ENCODE data around the gene SLC35F1. TPM values are rescaled to one million over a fixed set of nuclear protein-coding genes. Genes with fewer than 3 reads are reported as not detected.
"Not testable (repeated sequence)": the region's sequence is repeated elsewhere in the genome, so short reads cannot be mapped to it uniquely, and the experiment has no call there.

The SLC35F1 gene
- 0.24 and 0.43 TPM in 2 replicates for total RNA-seq
- 0.04 and 0.11 TPM in 2 replicates for polyA plus RNA-seq

DNA sequence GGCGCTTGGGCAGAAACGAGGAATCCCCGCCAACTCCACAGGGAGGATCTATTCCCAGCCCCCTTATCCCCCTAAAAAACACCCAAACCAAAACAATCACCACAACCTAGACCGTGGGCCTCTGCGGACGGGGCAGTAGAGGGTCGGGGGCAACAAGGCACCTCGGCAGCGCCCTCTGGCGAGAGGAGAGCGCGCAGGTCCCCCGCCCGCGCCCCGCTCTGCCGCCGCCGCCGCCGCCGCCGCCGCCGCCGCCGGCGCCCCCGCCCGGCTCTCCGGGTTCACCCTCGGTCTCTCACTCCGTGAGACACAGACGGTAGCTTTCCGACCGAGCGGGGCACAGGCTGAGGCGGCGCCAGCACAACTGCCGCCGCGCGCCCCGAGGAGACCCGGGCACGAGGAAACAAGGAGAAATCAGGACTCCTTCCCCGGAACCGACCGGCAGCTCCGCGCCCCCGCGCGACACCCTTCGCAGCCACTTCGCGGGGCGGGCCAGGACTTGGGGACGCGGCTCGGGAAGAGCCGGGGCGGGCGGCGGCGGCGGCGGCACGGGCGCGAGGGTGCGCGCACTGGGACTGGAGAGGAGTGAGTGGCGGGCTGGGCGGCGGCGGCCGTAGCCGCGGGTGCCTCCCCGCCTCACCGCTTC is at the start of gene SLC35F1:
TSS of gene SLC35F1 (plus strand) at position 307 of the 643 bp plus-strand sequence.
- WGBS (ENCODE audit: low lambda C conversion rate, missing lambda C conversion rate), result under 1% methylated on average over 34 of the region's 82 CpGs

DNA sequence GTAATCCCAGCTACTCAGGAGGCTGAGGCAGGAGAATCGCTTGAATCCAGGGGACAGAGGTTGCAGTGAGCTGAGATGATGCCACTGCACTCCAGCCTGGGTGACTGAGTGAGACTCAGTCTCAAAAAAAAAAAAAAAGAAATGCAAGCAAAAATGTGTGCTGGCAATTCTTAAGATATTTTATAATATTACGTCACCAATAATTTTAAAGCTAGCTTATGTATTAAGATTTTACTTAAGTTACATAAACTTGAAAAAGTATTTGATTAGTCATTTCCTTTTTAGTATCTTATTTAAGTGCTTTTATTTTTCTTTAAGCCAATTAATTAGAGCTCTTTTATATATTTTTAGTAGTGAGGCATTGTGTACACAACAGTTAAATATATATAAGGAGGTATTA is 48.5 kb upstream of the SLC35F1 start:
- not testable (repeated sequence) for DNase-seq (ENCODE audit: low spot score); H3K36me3 ChIP-seq (replicated peaks; ENCODE audit: insufficient read depth, low read depth); H3K9me3 ChIP-seq (ENCODE audit: low read depth); H3K4me2 ChIP-seq; H3K79me2 ChIP-seq; H3K4me1 ChIP-seq (ENCODE audit: insufficient read depth); H3K9me2 ChIP-seq (replicated peaks; ENCODE audit: insufficient read depth); H3K27ac ChIP-seq; H2AFZ ChIP-seq; H3K27me3 ChIP-seq; H3K4me3 ChIP-seq; H4K20me1 ChIP-seq (ENCODE audit: insufficient read depth, poor library complexity, severe bottlenecking)
- 91% methylated on average over 2 of the region's 2 CpGs for WGBS (ENCODE audit: low lambda C conversion rate, missing lambda C conversion rate)

More for the DNA sequence above, at the start of gene SLC35F1:
- Histone ChIP-seq H3K27me3 (peaks cover 55% of the 10 kb centered on the region), H3K4me3 (peak within 1 kb of the TSS; percentile 88), H3K9me3 (ENCODE audit: low read depth) (no peaks in the 10 kb centered on the region), H2AFZ (peak within 1 kb of the TSS; percentile 83), H3K36me3 (replicated peaks; ENCODE audit: insufficient read depth, low read depth) (no peaks in the 10 kb centered on the region), H3K4me2 (peak within 1 kb of the TSS; percentile 99), H3K4me1 (ENCODE audit: insufficient read depth) (peaks cover 4% of the 10 kb centered on the region), H3K79me2 (no peaks in the 10 kb centered on the region), H4K20me1 (ENCODE audit: insufficient read depth, poor library complexity, severe bottlenecking) (no peaks in the 10 kb centered on the region), H3K9me2 (replicated peaks; ENCODE audit: insufficient read depth) (no peaks in the 10 kb centered on the region), H3K27ac (no peak within 1 kb of the TSS)
- TF ChIP-seq EZH2 (IDR thresholded peaks at IDR 0.05; ENCODE audit: borderline replicate concordance), result no peak
- TF ChIP-seq, protein P1, sequence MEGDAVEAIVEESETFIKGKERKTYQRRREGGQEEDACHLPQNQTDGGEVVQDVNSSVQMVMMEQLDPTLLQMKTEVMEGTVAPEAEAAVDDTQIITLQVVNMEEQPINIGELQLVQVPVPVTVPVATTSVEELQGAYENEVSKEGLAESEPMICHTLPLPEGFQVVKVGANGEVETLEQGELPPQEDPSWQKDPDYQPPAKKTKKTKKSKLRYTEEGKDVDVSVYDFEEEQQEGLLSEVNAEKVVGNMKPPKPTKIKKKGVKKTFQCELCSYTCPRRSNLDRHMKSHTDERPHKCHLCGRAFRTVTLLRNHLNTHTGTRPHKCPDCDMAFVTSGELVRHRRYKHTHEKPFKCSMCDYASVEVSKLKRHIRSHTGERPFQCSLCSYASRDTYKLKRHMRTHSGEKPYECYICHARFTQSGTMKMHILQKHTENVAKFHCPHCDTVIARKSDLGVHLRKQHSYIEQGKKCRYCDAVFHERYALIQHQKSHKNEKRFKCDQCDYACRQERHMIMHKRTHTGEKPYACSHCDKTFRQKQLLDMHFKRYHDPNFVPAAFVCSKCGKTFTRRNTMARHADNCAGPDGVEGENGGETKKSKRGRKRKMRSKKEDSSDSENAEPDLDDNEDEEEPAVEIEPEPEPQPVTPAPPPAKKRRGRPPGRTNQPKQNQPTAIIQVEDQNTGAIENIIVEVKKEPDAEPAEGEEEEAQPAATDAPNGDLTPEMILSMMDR (IDR thresholded peaks at IDR 0.05; ENCODE audit: poor library complexity), result peak; percentile 55
- no peak for TF ChIP-seq EZH2phosphoT487 (IDR thresholded peaks at IDR 0.05; ENCODE audit: low read depth, severe bottlenecking, unreplicated experiment)
- peak; percentile 64 for DNase-seq (ENCODE audit: low spot score)

DNA sequence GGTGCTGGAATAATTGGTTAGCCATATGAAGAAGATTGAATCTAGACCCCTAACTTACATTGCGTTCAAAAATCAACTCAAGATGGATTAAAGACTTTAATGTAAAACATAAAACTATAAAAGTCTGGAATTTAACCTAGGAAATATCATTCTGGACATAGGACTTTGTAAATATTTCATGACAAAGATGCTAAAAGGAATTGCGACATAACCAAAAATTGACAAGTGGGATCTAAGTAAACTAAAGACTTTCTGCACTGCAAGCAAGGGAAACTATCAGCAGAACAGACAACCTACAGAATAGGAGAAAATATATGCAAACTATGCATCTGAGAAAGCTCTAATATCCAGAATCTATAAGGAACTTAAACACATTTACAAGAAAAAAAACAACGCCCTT is 45.5 kb upstream of the SLC35F1 start:
- H3K36me3 ChIP-seq (replicated peaks; ENCODE audit: insufficient read depth, low read depth), result no peaks in the 10 kb centered on the region
- WGBS (ENCODE audit: low lambda C conversion rate, missing lambda C conversion rate), result 90% methylated on average over 3 of the region's 3 CpGs
- no peaks in the 10 kb centered on the region for H3K9me3 ChIP-seq (ENCODE audit: low read depth)

DNA sequence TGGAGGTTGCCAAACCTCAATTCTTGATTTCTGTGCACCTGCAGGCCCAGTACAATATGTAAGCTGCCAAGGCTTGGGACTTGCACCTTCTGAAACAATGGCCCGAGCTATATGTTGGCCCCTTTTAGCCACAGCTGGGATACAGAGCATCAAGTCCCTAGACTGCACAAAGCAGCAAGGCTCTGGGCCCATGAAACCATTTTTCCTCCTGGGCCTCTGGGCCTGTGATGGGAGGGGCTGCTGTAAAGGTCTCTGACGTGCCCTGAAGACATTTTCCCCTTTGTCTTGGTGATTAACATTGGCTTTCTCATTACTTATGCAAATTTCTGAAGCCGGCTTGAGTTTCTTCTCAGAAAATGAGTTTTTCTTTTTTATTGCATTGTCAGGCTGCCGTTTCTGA is 40.5 kb upstream of the SLC35F1 start:
- H3K4me3 ChIP-seq, result no peak overlapping the region
- H3K4me1 ChIP-seq (ENCODE audit: insufficient read depth), result no peaks in the 10 kb centered on the region
- no peaks in the 10 kb centered on the region for H3K27me3 ChIP-seq
- TF ChIP-seq EZH2 (IDR thresholded peaks at IDR 0.05; ENCODE audit: borderline replicate concordance) (no peak), EZH2phosphoT487 (IDR thresholded peaks at IDR 0.05; ENCODE audit: low read depth, severe bottlenecking, unreplicated experiment) (no peak)
- TF ChIP-seq, protein P1 (IDR thresholded peaks at IDR 0.05; ENCODE audit: poor library complexity), result no peak
- H3K9me3 ChIP-seq (ENCODE audit: low read depth), result no peaks in the 10 kb centered on the region
- no peaks in the 10 kb centered on the region for H3K9me2 ChIP-seq (replicated peaks; ENCODE audit: insufficient read depth)
- no peaks in the 10 kb centered on the region for H4K20me1 ChIP-seq (ENCODE audit: insufficient read depth, poor library complexity, severe bottlenecking)
- 72% methylated on average over 4 of the region's 4 CpGs for WGBS (ENCODE audit: low lambda C conversion rate, missing lambda C conversion rate)
- no peaks in the 10 kb centered on the region for H3K36me3 ChIP-seq (replicated peaks; ENCODE audit: insufficient read depth, low read depth)
- DNase-seq (ENCODE audit: low spot score), result no peak
- no peak overlapping the region for H2AFZ ChIP-seq
- H3K79me2 ChIP-seq, result no peaks in the 10 kb centered on the region
- no peak overlapping the region for H3K27ac ChIP-seq
- no peak overlapping the region for H3K4me2 ChIP-seq

More for the DNA sequence above, 45.5 kb upstream of the SLC35F1 start:
- no peak for DNase-seq (ENCODE audit: low spot score)
- H3K9me2 ChIP-seq (replicated peaks; ENCODE audit: insufficient read depth), result no peaks in the 10 kb centered on the region
- no peaks in the 10 kb centered on the region for H4K20me1 ChIP-seq (ENCODE audit: insufficient read depth, poor library complexity, severe bottlenecking)
- no peak overlapping the region for H2AFZ ChIP-seq
- no peak overlapping the region for H3K27ac ChIP-seq
- no peaks in the 10 kb centered on the region for H3K27me3 ChIP-seq
- no peak overlapping the region for H3K4me3 ChIP-seq
- TF ChIP-seq, protein P1 (IDR thresholded peaks at IDR 0.05; ENCODE audit: poor library complexity), result no peak
- TF ChIP-seq EZH2phosphoT487 (IDR thresholded peaks at IDR 0.05; ENCODE audit: low read depth, severe bottlenecking, unreplicated experiment) (no peak), EZH2 (IDR thresholded peaks at IDR 0.05; ENCODE audit: borderline replicate concordance) (no peak)
- H3K4me2 ChIP-seq, result no peak overlapping the region
- no peaks in the 10 kb centered on the region for H3K4me1 ChIP-seq (ENCODE audit: insufficient read depth)
- H3K79me2 ChIP-seq, result no peaks in the 10 kb centered on the region

All from hepatocyte (in vitro differentiated cells).